Panc1 (cell line): ENCODE measurements around the gene CADM4. TPM values are rescaled to one million over a fixed set of nuclear protein-coding genes. Genes with fewer than 3 reads are reported as not detected.

ENCODE experiments used
- ATAC-seq: fragments of 200-7000 bp; cut with Tn5 transposase; 2 replicates; pipeline ENCODE4 v1.9.1; 2020; ENCODE audit warnings: mild to moderate bottlenecking, moderate library complexity
- BruUV-seq: library from RNA; stranded (reverse); fragments of 400-500 nt; replicated peaks from 2 replicates; lab custom pipeline; 2021; lab: Mats Ljungman, UMichigan
- CTCF ChIA-PET: fragments of 300-600 bp; sonication (Branson Sonifier 250); formaldehyde crosslinking; loops from one replicate; lab custom pipeline; 2022; ENCODE audit warnings: antibody characterized with exemption; lab: Charles Lee
- POLR2A ChIA-PET: fragments of 300-600 bp; sonication (Branson Sonifier 250); formaldehyde crosslinking; loops from one replicate; lab custom pipeline; 2022; ENCODE audit warnings: antibody characterized with exemption; lab: Charles Lee
- DNase-seq: peaks from one replicate; pipeline ENCODE4 v3.0.0-alpha.2; 2010; ENCODE audit warnings: low read depth, low spot score
- H3K27ac ChIP-seq: 2 replicates; pipeline ENCODE4 v1.5.1; 2011; ENCODE audit warnings: mild to moderate bottlenecking, low read length, inconsistent platforms
- H3K27me3 ChIP-seq: fragments of 200-500 bp; sonication (Bioruptor generic); 2 replicates; pipeline ENCODE4 v1.6.0; 2014; ENCODE audit warnings: low read length, inconsistent platforms; ENCODE audit not compliant: control insufficient read depth, insufficient read depth
- H3K36me3 ChIP-seq: fragments of 200-500 bp; sonication (Bioruptor generic); 2 replicates; pipeline ENCODE4 v1.5.1; 2014; ENCODE audit warnings: inconsistent platforms, mild to moderate bottlenecking, low read length, moderate library complexity; ENCODE audit not compliant: control insufficient read depth, insufficient read depth
- H3K4me1 ChIP-seq: 2 replicates; pipeline ENCODE4 v1.5.1; 2011; ENCODE audit warnings: inconsistent platforms, mild to moderate bottlenecking, low read length, moderate library complexity; ENCODE audit not compliant: control insufficient read depth, insufficient read depth
- H3K4me3 ChIP-seq, 2 experiments: 2 replicates each; pipeline ENCODE4 v1.5.1; 2011 to 2012; ENCODE audit warnings: low read depth in 2 of 2, low read length in 2 of 2, mild to moderate bottlenecking in 2 of 2, inconsistent platforms in 1 of 2, moderate library complexity in 1 of 2
- H3K9me3 ChIP-seq: fragments of 200-500 bp; sonication (Bioruptor generic); 2 replicates; pipeline ENCODE4 v1.5.1; 2014; ENCODE audit warnings: low read depth, mild to moderate bottlenecking, inconsistent platforms, low read length, moderate library complexity; ENCODE audit not compliant: control insufficient read depth, insufficient read depth
- POLR2AphosphoS5 ChIP-seq: IDR thresholded peaks from 2 replicates; pipeline ENCODE4 v1.6.1; 2012; ENCODE audit warnings: mild to moderate bottlenecking, low read depth, low read length, moderate library complexity
- SIN3A ChIP-seq: IDR thresholded peaks from 2 replicates; pipeline ENCODE4 v1.6.1; 2012; ENCODE audit warnings: low read depth, mild to moderate bottlenecking, low read length, moderate library complexity, borderline replicate concordance; ENCODE audit not compliant: insufficient read depth
- TCF7L2 ChIP-seq: IDR thresholded peaks from 2 replicates; pipeline ENCODE4 v1.6.1; 2011; ENCODE audit warnings: mild to moderate bottlenecking, low read depth, low read length, inconsistent platforms
- in situ Hi-C: cut with HindIII; loops from 2 replicates; pipeline ENCODE4 v1.10.0; 2016; ENCODE audit warnings: low sequenced_read_pairs, low pct_unique_long_range_greater_than_20kb
- intact Hi-C: fragments of 100-400 bp; cut with micrococcal nuclease; formaldehyde crosslinking; loops from one replicate; pipeline ENCODE4 v1.10.0; 2022; ENCODE audit not compliant: unreplicated experiment
- total RNA-seq: library from RNA; stranded (reverse); gene quantifications from one replicate; pipeline ENCODE4 v1.2.1, GENCODE V29; 2021; ENCODE audit not compliant: unreplicated experiment
- TF ChIP-seq, protein P1 (sequence below): fragments of 450-650 bp; IDR thresholded peaks from 2 replicates; pipeline ENCODE4 v1.5.1; 2017; ENCODE audit warnings: mild to moderate bottlenecking
- TF ChIP-seq, protein P2 (sequence below), 2 experiments: IDR thresholded peaks; 2 replicates each; pipeline ENCODE4 v1.6.1; 2011 to 2012; ENCODE audit warnings: low read depth in 2 of 2, control low read depth in 1 of 2, low read length in 1 of 2, mild to moderate bottlenecking in 1 of 2, moderate library complexity in 1 of 2; ENCODE audit not compliant: insufficient read depth in 1 of 2

The CADM4 gene
- total RNA-seq, 1 experiment from 2014 or later = 2.7 TPM

DNA sequence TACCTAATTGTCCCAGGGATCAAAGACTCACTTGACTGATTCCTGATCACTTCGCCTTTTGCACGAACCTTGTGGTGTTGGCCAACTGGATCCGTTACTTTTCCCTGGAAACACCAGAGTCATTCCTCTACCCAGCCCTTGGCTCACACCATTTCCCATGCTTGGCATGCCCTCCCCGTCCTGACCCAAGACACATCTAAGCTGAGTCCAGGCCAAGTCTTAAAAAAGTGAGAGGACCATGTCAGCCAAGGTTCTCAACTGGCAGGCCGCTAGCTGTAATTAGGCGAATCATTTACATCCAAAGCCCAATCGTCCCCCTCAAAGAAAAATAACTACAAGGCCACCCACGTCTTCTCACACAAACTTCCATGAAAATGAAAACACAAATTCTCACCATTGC lies 18.8 kb upstream of the CADM4 start:
- ChIA-PET CTCF (no interaction called here), POLR2A (no interaction called here)
- Histone ChIP-seq H3K36me3 (no peaks in the 10 kb centered on the region), H3K27me3 (no peaks in the 10 kb centered on the region), H3K27ac (no peak overlapping the region), H3K4me3 (no peak overlapping the region), H3K9me3 (no peaks in the 10 kb centered on the region), H3K4me1 (no peaks in the 10 kb centered on the region)
- ATAC-seq (no peak), DNase-seq (no peak)
- no TSS peak for BruUV-seq
- in situ Hi-C loops = no loop called here
- TF ChIP-seq, protein P1, sequence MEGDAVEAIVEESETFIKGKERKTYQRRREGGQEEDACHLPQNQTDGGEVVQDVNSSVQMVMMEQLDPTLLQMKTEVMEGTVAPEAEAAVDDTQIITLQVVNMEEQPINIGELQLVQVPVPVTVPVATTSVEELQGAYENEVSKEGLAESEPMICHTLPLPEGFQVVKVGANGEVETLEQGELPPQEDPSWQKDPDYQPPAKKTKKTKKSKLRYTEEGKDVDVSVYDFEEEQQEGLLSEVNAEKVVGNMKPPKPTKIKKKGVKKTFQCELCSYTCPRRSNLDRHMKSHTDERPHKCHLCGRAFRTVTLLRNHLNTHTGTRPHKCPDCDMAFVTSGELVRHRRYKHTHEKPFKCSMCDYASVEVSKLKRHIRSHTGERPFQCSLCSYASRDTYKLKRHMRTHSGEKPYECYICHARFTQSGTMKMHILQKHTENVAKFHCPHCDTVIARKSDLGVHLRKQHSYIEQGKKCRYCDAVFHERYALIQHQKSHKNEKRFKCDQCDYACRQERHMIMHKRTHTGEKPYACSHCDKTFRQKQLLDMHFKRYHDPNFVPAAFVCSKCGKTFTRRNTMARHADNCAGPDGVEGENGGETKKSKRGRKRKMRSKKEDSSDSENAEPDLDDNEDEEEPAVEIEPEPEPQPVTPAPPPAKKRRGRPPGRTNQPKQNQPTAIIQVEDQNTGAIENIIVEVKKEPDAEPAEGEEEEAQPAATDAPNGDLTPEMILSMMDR = no peak
- TF ChIP-seq TCF7L2 = no peak
- TF ChIP-seq, protein P2, sequence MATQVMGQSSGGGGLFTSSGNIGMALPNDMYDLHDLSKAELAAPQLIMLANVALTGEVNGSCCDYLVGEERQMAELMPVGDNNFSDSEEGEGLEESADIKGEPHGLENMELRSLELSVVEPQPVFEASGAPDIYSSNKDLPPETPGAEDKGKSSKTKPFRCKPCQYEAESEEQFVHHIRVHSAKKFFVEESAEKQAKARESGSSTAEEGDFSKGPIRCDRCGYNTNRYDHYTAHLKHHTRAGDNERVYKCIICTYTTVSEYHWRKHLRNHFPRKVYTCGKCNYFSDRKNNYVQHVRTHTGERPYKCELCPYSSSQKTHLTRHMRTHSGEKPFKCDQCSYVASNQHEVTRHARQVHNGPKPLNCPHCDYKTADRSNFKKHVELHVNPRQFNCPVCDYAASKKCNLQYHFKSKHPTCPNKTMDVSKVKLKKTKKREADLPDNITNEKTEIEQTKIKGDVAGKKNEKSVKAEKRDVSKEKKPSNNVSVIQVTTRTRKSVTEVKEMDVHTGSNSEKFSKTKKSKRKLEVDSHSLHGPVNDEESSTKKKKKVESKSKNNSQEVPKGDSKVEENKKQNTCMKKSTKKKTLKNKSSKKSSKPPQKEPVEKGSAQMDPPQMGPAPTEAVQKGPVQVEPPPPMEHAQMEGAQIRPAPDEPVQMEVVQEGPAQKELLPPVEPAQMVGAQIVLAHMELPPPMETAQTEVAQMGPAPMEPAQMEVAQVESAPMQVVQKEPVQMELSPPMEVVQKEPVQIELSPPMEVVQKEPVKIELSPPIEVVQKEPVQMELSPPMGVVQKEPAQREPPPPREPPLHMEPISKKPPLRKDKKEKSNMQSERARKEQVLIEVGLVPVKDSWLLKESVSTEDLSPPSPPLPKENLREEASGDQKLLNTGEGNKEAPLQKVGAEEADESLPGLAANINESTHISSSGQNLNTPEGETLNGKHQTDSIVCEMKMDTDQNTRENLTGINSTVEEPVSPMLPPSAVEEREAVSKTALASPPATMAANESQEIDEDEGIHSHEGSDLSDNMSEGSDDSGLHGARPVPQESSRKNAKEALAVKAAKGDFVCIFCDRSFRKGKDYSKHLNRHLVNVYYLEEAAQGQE (IDR thresholded peaks at IDR 0.05; ENCODE audit: insufficient read depth in 1 of 2, low read depth in 2 of 2, low read length in 1 of 2) = no peak
- TF ChIP-seq POLR2AphosphoS5 = no peak
- TF ChIP-seq SIN3A = no peak
- intact Hi-C loops = no loop called here

DNA sequence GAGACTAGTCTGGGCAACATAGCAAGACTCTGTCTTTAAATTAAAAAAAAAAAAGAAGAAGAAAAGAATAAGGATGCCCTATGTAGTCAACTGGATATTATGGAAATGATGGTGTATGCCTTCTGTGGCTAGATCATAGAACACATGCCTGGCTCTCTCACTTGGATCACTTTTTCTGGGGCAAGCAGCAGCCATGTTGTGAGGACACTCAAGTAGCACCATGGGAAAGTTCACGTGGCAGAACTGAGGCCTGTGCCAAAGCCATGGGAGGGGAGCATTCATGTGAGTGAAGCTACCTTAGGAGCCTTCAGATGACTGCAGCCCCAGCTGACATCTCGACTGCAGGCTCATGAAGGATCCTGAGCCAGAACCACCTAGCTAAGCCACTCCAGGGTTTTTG lies 18.4 kb upstream of the CADM4 start:
- no peak for ATAC-seq
- BruUV-seq = no TSS peak
- DNase-seq = no peak
- no peaks in the 10 kb centered on the region for H3K27me3 ChIP-seq
- CTCF ChIA-PET = no interaction called here
- no peaks in the 10 kb centered on the region for H3K36me3 ChIP-seq
- no peaks in the 10 kb centered on the region for H3K4me1 ChIP-seq
- H3K9me3 ChIP-seq = no peaks in the 10 kb centered on the region
- intact Hi-C loops = no loop called here
- no peak for TF ChIP-seq TCF7L2
- no peak for TF ChIP-seq POLR2AphosphoS5
- TF ChIP-seq, protein P2 (IDR thresholded peaks at IDR 0.05; ENCODE audit: insufficient read depth in 1 of 2, low read depth in 2 of 2, low read length in 1 of 2) = no peak
- TF ChIP-seq SIN3A = no peak
- TF ChIP-seq, protein P1 = no peak
- no peak overlapping the region for H3K4me3 ChIP-seq
- POLR2A ChIA-PET = no interaction called here
- no peak overlapping the region for H3K27ac ChIP-seq
- in situ Hi-C loops = no loop called here
